GM12872 (cell line): Measurements from ENCODE around the gene UCK2.

Experiments
- TF ChIP-seq, protein P1 (sequence below): IDR thresholded peaks from 3 replicates; pipeline ENCODE4 v1.5.1; 2011; ENCODE audit warnings: low read depth, mild to moderate bottlenecking, low read length, moderate library complexity; ENCODE audit not compliant: insufficient read depth

Gene UCK2

DNA sequence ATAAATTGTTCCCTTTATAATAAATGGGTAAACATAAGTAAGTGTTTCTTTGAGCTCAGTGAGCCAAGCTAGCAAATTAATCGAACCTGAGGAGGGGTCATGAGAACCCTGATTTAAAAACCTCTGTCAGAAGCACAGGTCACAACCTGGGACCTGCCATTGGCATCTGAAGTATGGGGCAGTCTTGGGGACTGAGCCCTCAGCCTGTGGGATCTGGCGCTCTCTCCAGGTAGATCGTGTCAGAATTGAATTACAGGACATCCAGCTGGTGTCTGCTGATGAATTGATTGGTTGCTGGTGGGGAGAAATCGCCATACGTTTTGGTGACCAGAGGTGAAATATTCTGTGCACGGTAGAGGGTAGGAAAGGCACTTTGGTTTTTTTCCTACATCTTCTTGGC lies 17.5 kb downstream of the UCK2 start:
- TF ChIP-seq, protein P1, sequence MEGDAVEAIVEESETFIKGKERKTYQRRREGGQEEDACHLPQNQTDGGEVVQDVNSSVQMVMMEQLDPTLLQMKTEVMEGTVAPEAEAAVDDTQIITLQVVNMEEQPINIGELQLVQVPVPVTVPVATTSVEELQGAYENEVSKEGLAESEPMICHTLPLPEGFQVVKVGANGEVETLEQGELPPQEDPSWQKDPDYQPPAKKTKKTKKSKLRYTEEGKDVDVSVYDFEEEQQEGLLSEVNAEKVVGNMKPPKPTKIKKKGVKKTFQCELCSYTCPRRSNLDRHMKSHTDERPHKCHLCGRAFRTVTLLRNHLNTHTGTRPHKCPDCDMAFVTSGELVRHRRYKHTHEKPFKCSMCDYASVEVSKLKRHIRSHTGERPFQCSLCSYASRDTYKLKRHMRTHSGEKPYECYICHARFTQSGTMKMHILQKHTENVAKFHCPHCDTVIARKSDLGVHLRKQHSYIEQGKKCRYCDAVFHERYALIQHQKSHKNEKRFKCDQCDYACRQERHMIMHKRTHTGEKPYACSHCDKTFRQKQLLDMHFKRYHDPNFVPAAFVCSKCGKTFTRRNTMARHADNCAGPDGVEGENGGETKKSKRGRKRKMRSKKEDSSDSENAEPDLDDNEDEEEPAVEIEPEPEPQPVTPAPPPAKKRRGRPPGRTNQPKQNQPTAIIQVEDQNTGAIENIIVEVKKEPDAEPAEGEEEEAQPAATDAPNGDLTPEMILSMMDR: no peak

DNA sequence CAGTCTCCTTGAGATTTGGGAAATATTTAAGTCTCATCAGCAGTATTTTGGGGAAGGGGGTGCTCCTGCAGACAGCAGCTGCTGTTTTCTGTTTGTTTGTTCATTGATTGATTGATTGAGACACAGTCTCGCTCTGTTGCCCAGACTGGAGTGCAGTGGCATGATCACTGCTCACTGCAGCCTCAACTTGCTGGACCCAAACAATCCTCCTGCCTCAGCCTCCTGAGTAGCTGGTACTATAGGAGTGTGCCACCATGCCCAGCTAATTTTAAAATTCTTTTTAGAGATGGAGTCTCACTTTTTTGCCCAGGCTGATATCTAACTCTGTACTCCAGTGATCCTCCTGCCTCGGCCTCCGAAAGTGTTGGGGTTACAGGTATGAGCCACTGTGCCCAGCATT lies 18.2 kb downstream of the UCK2 start:
- TF ChIP-seq, protein P1: no peak

DNA sequence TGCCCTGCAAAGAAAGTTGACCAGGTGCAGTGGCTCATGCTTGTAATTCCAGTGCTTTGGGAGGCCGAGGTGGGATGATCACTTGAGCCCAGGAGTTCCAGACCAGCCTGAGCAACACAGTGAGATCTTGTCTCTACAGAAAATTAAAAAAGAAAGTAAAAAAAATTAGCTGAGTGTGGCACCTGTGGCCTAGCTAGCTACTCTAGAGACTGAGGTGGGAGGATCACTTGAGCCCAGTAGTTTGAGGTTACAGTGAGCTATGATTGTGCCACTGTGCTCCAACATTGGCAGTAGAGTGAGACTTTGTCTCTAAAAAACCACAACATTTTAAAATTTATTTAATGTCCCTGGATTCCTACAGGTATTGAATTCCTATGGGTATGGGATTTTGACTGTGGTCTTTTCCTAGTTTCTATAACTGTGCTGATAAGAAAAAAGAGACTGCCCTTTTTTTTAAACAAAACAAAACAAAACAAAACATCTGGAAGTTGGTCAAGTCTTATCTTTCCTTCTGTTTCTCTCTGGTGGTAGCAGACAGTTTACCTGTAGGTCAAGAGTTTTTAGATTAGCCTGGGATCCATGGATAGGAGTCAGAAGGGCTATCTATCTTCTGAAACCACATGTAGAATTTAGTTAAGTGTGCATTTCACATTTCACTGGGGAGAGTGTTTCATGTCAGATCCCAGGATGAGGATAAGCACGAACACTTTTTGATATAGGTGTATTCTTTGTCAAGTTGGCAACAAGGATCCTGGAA lies 18.8 kb downstream of the UCK2 start:
- TF ChIP-seq, protein P1: no peak

DNA sequence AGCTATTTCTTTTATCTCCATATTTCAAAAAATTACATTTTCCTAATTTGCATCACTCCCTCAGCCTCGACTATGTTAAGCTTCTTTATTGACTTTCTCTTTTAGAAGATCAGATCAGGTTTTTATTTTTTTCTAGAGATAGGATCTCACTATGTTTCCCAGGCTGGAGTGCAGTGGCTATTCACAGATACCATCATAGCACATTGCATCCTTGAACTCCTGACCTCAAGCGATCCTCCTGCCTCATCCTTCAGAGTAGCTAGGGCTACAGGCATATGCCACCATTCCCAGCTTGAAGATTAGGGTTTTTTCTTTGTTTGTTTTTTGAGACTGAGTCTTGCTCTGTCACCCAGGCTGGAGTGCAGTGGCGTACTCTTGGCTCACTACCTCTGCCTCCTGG lies 20.1 kb downstream of the UCK2 start:
- TF ChIP-seq, protein P1: no peak

DNA sequence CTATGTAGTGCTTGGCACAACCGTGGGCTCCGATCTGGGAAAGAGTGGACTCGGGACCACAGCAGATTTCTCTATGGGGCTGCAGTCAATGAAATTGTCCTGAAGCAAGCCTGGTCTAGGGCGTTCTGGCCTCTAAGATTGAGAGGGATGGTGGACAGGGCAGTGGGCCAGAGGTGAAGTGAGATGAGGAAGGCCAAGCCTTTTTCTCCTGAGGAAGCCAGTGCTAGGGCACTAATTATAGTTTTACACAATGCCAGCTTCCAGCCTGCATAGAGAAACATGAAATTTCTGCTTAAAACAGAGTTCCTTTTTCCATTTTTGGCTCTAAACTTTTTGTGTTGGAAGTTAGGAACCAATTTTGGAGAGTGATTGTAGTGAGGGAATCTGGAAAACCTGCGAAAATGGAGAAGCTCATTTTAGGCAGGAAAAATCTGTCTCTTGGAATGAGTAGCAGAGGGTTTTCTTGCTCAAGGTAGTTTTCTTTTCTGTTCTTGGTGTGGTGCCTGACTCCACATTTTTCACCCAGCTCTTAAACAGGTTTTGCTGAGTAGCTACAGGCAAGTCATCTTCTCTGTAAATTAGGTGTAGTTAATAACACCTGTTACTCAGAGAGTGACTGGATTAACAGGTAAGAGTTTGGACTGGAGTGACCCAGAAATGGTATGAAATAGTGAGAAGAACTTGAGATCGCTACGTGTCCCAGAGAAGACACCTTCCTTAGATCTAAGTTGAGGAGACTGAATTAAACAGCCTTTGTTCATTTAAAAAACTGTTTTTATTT lies 22.1 kb downstream of the UCK2 start:
- TF ChIP-seq, protein P1: no peak

DNA sequence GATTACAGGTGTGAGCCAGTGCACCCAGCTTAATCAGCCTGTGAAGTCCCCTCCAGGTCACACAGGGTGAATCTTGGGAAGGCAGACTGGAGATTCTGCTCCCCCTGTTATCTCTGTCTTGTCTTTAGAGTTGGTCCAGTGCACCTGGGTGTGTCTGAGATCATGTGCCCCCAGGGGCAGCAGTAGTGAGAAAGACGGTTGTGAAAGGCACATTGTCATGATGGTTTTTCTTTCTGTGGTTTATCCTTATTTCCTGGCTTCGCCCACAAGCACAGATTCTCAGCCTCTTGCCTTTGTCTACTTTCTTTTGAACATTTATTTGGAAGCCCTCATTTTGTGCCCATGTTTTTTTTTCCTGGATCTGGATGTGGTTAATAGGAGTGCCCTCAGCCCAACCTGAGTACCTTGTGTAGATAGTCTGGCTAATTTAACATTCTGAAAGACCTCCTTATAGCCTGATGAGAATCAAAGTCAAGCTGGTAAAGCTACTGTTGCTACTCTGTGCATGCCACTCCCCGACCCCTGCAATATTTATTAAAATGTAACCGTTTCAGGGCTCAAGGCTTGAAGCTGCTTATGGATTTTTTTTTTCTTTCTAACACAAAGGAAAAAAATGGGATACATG lies 23.7 kb downstream of the UCK2 start:
- TF ChIP-seq, protein P1: no peak

DNA sequence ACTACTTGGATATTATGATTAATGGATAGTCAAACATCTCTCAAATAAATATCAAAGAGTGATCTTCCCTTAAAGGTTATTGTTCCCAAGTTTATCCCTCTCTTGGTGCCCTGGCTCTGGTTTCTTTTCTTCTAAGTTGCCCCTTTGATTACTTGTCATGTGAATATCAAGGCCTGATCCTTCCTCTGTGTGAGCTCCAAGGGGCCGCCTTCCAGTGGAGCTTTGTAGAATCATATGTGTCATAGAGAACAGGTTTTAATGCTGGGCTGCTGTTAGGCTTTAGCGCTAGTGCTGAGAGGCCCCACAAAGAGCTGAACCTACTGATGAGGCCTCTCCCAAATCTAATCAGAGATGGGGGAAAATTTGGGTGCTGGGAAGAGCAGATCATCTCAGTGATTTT lies 25.5 kb downstream of the UCK2 start:
- TF ChIP-seq, protein P1: no peak
